ENCODE data around the gene GIN1. TPM values are rescaled to one million over a fixed set of nuclear protein-coding genes. Genes with fewer than 3 reads are reported as not detected.

The GIN1 gene
- total and polyA plus RNA-seq, 2 experiments from 2014 or later = 5.8 to 9.6 TPM

- Histone ChIP-seq H3K4me2 (no peak overlapping the region), H2AFZ (no peak overlapping the region), H3K36me3 (ENCODE audit: insufficient read depth) (peaks cover 8% of the 10 kb centered on the region), H3F3A (replicated peaks; ENCODE audit: low read depth) (no peaks in the 10 kb centered on the region), H3K79me2 (replicated peaks; ENCODE audit: insufficient read depth) (no peaks in the 10 kb centered on the region), H3K27me3 (ENCODE audit: insufficient read depth) (no peaks in the 10 kb centered on the region), H3K4me3 (no peak overlapping the region), H4K20me1 (replicated peaks; ENCODE audit: insufficient read depth) (no peaks in the 10 kb centered on the region), H3K4me1 (ENCODE audit: insufficient read depth) (no peaks in the 10 kb centered on the region), H3K27ac (ENCODE audit: low read depth) (no peak overlapping the region), H3K9me2 (ENCODE audit: insufficient read depth) (no peaks in the 10 kb centered on the region)
- DNase-seq (ENCODE audit: low spot score) (no peak), ATAC-seq (no peak)
- Mint-ChIP-seq H3K4me3 (no peak overlapping the region), H3K9me3 (peaks cover 87% of the 10 kb centered on the region), H3K4me1 (no peaks in the 10 kb centered on the region), H3K27me3 (ENCODE audit: insufficient read depth, low read depth, poor library complexity) (no peaks in the 10 kb centered on the region), H3K36me3 (ENCODE audit: low read depth) (peaks cover 59% of the 10 kb centered on the region), H3K27ac (no peak overlapping the region)
- no peak for TF ChIP-seq JUNB (IDR thresholded peaks at IDR 0.05; ENCODE audit: unreplicated experiment)
- TF ChIP-seq CTCF (conservative IDR thresholded peaks at IDR 0.05; ENCODE audit: low read depth in 2 of 2) = no peak
- no peak for TF ChIP-seq NANOG (IDR thresholded peaks at IDR 0.05; ENCODE audit: borderline replicate concordance)
- TF ChIP-seq EZH2phosphoT487 (IDR thresholded peaks at IDR 0.05; ENCODE audit: unreplicated experiment) = no peak
- TF ChIP-seq, protein P1, sequence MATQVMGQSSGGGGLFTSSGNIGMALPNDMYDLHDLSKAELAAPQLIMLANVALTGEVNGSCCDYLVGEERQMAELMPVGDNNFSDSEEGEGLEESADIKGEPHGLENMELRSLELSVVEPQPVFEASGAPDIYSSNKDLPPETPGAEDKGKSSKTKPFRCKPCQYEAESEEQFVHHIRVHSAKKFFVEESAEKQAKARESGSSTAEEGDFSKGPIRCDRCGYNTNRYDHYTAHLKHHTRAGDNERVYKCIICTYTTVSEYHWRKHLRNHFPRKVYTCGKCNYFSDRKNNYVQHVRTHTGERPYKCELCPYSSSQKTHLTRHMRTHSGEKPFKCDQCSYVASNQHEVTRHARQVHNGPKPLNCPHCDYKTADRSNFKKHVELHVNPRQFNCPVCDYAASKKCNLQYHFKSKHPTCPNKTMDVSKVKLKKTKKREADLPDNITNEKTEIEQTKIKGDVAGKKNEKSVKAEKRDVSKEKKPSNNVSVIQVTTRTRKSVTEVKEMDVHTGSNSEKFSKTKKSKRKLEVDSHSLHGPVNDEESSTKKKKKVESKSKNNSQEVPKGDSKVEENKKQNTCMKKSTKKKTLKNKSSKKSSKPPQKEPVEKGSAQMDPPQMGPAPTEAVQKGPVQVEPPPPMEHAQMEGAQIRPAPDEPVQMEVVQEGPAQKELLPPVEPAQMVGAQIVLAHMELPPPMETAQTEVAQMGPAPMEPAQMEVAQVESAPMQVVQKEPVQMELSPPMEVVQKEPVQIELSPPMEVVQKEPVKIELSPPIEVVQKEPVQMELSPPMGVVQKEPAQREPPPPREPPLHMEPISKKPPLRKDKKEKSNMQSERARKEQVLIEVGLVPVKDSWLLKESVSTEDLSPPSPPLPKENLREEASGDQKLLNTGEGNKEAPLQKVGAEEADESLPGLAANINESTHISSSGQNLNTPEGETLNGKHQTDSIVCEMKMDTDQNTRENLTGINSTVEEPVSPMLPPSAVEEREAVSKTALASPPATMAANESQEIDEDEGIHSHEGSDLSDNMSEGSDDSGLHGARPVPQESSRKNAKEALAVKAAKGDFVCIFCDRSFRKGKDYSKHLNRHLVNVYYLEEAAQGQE (IDR thresholded peaks at IDR 0.05; ENCODE audit: unreplicated experiment) = no peak
- no peak for TF ChIP-seq CREB1 (CRISPR knock-in tag; IDR thresholded peaks at IDR 0.05; ENCODE audit: low read depth)
- TF ChIP-seq ZNF331 (CRISPR knock-in tag; IDR thresholded peaks at IDR 0.05; ENCODE audit: low read depth) = no peak
- TF ChIP-seq ZNF114 (CRISPR knock-in tag; IDR thresholded peaks at IDR 0.05) = no peak
- TF ChIP-seq POLR2AphosphoS5 (IDR thresholded peaks at IDR 0.05; ENCODE audit: low read depth) = no peak
- no peak for TF ChIP-seq EZH2 (IDR thresholded peaks at IDR 0.05; ENCODE audit: low read depth, unreplicated experiment)
- no peak for TF ChIP-seq ZNF462 (CRISPR knock-in tag; IDR thresholded peaks at IDR 0.05)
- TF ChIP-seq ETS1 (IDR thresholded peaks at IDR 0.05) = no peak
These were observed 40.1 kb downstream of the GIN1 start for GRCh38 chr5:103079796-103080195.
